Measurements from ENCODE around the gene ARHGEF2.

- no peak for TF ChIP-seq CTCF (IDR thresholded peaks at IDR 0.05)
- no peak for TF ChIP-seq POLR2A (IDR thresholded peaks at IDR 0.05)
Measured at GRCh38 chr1:155932081-155932480, 46.3 kb downstream of the ARHGEF2 start.
